NCI-H2107 (cell line): ENCODE data around the gene BBIP1.
"Not testable (repeated sequence)": the region's sequence is repeated elsewhere in the genome, so short reads cannot be mapped to it uniquely, and the experiment has no call there.

Experiments used
- DNase-seq: peaks from one replicate; lab custom pipeline; 2025; lab: John Stamatoyannopoulos, UW

The BBIP1 gene

DNA sequence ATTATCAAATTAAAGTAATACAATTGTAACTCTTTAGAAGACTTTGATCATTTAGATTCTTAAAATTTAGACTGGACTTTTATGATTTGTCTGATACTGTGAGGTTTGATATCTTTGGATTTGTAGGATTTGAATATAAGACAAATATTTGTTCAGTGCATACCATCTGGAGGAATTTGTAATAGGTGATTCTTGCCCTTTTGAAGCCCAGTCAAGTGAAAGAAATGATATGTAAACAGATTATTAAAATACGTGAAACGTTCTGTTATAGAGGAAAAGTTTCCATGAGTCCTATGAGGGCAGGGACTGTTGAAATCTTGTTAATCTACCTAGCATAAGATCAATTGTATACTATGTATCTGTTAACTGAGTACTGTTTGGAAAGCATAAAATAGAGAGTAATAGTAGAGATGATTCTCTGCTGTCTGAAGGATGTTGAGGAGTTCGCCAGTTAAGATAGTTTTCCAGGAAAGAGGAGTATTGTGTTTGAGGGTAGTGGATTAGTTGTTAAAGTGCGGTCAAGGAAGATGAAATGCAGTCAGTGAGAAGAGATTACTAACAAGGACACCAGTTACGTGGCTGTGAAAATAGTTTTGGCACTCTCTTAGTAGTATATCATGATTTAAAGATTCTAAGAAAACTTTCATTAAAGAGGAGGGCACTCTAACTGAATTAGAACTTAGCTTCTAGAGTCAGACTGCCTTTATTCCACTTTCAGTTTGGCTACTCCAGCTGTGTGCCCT is 32.9 kb downstream of the BBIP1 start:
- no peak for DNase-seq

DNA sequence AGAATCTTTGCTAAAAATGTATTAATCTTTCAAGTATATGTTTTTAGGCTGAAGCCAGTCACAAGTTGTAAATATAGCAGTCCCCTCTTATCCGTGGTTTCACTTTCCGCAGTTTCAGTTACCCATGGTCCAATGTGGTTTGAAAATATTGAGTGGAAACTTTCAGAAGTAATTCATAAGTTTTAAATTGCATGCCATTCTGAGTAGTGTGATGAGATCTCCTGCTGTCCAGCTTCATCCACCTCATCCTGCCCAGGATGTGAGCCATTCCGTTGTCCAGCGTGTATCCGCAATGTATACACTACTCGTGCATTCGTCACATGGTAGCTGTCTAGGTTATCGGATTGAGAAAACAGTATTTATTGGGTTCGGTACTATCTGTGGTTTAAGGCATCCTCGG is 35.1 kb downstream of the BBIP1 start:
- DNase-seq, result no peak

DNA sequence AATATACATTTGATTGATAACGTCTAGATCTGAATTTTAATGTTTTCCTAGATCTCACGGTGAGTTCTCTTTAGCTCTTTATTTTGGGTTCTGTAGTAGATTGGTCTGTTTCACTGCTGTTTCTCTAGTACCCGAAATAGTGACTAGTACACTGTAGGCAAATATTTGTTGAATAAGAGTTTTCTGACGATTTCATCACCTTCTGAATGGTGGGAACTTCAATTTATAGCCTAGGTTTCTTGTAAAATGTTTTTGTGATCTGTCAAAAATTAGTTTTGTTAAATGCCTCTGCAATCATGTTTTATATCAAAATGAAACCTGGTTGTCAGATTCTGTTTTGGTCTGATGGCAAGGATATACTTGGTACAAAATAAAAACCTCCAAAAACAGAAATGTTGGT is 37.1 kb downstream of the BBIP1 start:
- no peak for DNase-seq

DNA sequence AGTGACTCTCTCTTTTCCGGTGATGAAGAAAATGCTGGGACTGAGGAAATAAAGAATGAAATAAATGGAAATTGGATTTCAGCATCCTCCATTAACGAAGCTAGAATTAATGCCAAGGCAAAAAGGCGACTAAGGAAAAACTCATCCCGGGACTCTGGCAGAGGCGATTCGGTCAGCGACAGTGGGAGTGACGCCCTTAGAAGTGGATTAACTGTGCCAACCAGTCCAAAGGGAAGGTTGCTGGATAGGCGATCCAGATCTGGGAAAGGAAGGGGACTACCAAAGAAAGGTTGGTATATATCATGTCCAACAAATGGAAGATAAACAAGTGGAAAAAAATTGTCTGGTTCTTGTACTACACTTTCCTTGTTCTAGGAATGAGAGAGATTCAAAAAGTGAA is 37.7 kb downstream of the BBIP1 start:
- DNase-seq, result no peak

DNA sequence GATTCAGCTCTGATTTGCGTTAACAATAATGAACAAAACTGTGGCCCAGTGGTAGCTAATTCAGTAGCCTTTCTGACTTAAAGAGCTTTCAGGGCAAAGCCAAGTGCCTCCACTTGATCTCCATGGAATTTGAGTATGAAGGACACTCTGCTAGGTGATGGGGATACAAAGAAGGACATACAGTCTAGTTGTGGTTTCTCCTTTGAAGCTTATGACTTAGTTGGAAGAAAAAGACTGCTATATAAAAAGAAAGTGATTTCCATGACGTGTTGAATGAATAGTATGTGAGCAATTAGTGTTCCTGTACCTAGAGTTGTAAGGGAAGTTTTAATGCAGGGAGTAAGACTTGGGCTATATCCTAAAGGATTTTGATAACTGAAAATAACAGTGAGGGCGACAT is 39.0 kb downstream of the BBIP1 start:
- DNase-seq, result no peak

DNA sequence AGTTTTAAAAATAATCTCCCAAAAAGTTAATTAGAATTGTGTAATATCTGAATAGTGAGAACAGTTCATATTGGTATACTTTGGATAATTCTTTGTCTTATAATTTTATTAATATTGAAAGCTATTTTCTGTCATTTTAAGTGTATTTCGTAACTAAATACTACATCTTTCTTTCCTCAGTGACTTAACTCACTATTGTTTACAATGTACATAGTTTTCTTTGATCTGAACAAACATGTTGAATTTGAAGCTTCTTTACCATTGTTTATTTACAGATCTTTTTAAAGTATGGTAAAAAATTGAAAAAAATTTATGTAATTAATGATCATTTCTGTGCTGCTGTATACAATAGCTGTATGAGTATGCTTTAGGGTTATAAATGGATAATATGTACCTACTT is 42.2 kb downstream of the BBIP1 start:
- no peak for DNase-seq

DNA sequence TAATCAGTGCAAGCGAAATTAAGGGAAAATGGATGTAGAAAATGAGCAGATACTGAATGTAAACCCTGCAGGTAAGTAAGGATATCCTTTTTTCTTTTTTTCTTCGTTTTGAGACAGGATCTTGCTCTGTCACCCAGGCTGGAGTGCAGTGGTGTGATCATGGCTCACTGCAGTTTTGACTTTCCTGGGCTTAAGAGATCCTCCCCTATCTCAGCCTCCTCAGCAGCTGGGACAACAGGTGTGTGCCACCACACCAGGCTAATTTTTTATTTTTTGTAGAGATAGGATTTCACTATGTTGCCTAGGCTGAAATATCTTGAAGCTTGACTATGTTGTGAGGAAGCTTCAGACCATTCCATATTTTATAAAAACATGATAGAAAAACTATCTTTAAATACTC is 43.0 kb downstream of the BBIP1 start:
- DNase-seq, result no peak

DNA sequence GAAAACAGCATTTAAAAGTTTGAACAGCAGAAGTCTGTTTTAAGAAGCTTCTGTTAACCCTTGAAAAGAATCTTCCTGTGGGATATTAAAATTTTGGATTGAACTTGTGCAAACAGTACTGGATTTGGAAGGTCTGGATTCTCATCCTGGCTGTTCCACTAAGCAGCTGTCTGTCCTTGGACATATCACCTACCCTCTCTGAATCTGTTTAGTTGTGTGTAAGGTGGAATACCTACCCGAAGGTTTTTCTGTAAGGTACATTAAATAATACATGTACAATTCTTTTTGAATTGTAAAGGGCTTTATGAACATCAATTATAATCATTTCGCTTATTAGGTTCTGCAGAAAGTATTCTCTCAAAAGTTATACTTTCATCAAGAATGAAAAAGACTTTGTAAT is 45.0 kb downstream of the BBIP1 start:
- DNase-seq, result no peak

DNA sequence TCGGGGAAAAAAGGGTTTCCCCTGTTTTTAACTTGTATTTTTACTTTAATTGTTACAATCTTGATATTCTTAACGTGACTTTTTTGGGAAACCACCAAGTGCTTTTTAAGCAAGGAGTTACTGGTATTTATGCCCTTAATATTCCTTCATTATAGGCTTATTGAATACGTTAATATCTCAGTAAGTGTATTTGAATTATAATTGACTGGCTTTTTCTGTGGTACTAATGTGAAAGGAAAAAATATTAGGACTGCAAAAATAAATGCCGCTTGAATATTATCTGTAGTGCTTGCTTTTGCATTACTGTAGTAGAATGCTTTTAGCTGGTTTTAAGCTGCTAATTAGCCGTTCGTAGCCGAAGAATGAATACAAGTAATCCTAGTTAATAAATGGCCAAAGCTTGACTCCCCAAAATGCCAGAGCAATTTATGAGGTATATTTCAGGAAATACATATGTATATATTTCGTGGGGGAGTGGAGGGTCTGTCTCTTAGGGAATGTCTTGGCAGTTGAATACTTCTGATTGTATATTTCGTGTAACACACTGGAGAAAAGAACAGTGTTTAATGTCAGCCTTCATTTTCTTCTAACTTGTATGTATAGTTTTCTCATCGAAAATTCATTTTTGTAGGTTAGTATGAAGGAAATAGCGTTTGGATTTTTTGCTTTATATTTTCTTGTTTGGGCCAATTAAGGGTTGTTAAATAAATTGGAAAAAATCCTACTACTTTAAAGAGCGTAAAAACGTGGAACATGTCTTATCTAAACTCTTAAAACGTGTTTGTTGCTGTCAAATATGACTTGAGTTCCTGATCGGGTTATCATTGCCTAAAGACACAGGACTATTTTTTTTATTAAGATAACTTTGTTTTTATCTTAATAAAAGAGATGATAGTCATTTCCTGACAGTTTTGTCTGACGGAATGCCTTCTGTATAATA is 45.7 kb downstream of the BBIP1 start:
- DNase-seq, result no peak

DNA sequence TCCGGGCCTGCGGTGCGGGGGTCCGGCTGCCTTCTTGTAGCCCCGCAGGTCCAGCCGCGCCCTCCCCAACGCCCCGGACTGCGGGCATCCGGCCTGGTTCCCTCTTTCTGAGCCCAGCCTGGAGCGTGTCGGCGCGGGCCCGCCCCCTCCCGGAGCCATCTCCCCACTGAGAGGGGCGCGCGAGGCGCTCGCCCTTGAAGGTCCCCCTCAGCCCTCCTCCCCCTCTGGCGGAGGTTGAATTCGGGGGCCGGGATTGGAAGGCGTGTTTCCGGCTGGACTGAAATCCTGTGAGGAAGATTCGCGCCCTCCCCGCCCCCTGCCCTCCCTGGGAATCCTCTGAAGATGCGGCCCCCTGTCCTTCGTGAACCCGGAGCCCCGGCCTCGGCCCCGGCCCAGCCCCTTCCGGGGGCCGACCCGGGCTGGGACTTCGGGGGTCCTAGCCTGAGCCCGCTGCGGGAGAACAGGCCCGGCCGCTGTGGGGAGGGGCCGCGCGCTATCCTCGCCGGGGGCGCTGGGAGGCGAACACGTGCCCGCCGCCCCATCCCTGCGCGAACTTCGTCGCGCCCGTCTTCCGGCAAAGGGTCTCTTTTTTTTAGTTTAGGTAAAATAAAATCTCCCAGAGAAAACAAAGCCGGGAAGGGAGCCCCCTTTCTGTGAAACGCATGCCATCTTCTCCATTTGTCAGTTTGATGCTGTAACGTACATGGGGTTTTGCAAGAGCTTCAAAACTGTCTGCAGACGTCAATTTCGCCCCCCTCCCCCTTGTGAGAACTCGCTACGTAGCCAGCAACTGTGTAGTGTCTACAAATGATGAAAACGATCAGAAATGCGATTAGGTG is 46.6 kb downstream of the BBIP1 start:
- DNase-seq, result no peak

DNA sequence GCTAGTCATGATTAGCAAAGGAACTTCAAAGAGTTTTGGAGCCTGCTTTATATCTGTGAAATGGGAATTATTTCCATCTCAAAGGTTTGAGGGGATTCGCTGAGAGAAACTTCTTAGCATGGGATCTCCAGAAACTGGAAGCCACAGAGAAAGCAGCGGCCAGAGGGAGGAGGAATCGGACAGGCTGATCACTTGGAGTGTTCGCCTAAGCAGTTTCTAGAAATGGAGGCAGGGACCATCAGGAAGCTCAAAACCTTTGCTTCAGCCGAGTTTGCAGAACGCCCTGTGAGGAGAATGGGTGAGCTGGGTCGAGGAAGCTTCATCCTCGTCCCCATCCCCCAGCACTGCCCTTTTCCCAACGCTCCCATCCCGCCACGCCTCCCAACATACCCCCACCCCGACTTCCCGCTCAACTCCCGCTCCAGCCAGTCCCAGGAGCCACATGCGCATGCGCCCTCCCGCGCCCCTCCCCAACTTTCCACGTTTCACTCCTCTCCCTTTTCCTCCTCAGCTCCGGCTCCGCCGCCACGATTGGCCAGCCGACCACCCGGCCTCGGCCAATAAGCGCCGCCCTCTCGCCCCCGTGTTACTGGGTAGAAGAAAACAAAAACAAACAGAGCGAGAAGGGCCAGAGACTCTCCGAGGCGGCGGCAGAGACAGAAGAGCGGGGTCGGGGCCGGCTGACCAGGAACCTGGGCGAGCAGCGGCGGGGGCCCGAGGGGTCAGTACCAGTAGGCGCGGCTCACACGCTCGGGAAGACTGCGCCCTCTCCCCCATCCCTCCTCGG is 47.5 kb downstream of the BBIP1 start, which contains the start of gene PDCD4:
PDCD4 (plus strand) TSS at position 631 of the 787 bp plus-strand sequence. CDS start 4,100 bp downstream, outside the sequence.
- DNase-seq, result peak; percentile 85

DNA sequence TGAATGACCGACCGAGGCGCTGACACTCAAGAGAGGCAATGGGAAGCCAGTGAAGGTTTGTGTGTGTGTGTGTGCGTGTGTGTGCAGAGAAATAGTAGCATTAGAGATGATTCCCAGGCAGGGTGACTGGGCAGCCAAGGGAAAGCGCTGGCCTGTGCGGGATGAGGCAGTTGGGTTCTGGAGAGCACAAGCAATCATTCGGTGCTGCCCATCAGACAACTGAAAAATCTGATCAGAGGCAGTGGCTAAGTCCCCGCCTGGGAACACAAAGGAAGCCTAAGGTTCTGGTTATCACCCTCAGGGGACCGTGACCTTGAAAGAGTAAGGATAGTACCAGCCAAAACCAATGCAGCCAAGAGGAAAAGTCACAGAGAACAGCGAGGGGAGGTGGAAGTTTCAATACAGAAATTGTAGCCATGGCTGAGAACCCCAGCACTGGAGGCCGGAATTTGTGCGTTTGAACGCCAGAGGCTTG is 48.1 kb downstream of the BBIP1 start:
- DNase-seq, result no peak

DNA sequence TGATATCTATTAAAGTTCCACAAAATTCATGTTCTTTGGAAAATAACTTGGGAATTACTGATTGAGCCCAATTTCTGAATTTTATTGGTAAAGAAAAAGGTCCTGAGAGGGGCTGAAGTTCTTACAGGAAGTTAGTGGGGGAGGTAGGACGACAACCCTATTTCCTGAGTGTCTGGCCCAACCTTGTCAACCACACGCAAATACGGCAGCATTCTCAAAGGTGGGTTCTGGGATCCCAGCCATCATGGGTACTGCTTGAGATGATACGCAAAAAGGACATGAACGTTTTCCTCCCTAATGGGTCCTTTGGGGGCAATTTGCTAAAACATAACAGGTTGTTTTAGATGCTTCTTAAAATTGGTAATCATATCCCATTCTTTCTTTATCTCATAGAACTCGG is 50.0 kb downstream of the BBIP1 start:
- no peak for DNase-seq

DNA sequence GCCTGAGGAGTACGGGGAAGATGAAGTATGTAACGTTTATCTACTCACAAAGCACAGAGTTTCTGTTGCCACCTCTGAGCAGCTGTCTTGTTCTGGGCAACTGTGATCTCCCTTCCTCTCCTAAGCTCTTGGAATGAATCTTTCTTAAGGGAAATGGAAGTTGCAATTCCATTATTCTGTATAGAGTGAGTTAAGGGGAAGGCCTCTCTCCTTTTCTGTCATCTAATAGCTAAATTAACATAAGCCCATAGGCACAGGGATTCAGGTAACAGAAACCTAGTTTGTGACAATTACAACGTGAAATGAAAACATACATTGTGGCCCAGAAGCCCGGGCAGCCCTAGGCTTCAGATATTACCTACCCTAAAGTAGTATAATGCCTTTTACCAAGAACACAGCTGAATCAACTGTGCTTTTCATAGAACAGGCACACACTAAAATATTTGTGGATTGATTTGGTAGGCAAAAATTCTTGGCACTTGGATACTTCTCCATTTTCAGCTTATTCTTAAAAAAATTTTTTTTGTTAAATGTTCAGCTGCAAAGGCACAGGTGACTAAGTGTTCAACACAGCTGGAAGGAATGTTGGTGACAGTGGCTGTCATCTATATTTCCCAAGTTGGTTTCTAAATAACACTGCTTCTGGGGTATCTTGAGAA is 51.0 kb downstream of the BBIP1 start:
- no peak for DNase-seq

DNA sequence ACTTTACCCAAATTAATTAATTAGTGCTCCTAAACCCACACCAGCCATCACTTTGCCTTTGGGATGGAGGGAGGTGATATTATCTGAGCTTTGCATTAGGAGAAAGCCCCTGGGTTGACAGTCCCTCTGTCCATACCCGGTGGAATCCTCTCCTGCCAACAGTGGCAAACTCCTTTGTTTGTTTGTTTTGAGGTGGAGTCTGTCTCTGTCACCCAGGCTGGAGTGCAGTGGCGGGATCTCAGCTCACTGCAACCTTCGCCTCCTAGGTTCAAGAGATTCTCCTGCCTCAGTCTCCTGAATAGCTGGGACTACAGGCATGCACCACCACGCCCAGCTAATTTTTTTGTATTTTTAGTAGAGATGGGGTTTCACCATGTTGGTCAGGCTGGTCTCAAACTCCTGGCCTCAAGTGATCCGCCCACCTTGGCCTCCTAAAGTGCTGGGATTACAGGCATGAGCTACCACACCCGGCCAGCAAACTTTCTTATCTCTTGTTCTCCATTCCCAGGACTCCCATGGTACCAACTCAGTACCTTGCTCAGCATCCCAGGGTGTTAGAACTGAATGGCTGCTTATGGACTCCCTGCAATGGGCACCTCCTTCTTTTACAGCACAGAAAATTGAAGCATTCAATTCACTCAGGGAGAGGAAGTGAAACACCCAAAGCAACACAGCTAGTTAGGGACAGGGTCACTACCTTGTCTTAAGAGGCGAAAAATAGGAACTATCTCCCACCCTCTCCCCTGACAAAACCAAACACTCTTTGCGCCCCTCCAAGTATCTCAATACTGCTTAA is 51.8 kb downstream of the BBIP1 start:
- not testable (repeated sequence) for DNase-seq

DNA sequence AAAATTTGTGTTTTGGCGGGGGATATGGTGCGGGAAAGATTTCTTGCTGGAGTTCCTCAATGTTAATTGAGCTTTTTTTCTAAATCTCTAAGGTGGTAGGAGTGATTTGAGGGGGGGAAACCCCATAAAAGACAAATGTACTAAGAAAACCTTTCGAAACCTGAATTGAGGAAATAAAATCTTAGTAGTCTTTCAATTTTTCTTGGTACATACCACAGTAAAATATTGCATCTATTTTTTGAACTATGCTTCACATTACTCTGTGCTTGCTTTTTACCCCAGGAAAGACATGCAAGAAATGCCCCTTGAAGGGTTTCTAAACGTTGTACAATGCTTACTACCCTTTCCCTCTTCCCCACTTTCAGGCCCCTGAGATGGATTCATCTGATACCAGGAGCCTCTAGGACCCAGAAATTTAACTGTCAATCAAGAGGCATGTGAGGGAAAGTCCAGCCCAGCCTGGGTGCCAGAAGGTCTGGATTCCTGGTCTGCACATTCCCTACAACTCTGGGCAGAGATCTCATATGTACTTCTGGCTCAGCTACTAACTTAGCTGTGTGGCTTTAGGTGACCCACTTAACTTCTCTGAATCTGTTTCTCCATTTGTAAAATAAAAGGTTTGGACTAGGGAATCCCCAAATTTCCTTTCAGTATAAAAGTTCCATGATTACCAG is 53.0 kb downstream of the BBIP1 start:
- DNase-seq, result no peak

DNA sequence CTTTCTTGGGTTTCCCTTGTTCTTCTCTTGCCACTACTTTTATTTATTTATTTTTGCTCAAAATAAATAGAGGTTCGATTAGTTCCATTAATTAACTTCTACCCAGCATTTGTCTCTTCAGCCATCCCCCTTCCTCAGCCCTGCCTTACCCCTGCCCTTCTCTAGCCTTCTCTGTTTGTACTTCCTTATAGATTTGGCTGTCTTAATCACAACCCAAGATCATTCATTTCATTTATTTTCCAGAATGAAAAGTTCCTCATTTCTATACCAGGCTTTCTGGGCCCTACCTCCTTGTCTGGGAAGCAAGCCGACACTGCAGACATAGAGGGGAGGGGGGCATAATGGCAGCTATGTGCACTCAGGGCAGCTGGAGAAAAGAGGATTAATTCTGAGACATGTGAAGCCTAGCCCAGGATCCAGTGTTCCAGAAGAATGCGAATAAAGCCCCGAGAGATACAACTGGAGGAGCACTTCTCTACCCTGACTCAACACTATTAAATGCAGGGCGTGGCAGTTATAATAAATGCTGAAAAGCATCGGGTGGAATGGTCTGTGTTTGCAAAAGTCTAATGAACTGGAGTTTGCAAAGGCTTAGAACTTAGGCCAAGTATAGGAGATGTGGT is 53.7 kb downstream of the BBIP1 start:
- no peak for DNase-seq

DNA sequence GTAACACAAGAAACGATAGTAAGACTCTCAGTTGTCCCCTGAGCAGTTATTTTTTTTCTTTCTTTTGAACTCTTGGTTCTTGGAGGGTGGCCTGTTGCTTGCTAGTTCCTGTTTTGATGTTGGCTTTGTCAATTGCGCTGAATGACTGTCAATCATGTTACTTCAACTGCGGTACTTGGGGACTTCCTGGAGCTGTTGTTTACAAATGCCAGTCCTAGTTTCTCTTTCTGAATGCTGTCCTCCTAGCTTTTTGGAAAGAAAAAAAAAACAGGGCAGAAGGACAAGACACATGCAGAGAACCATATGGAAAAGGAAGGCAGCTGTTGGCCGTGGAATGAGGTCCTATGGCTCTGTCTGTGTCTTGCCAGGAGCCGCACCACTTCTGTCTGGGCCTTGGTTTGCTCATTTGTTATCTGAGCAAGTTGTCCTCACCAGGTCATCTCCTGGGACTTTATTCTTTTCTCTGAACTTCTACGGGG is 54.3 kb downstream of the BBIP1 start:
- DNase-seq, result no peak

DNA sequence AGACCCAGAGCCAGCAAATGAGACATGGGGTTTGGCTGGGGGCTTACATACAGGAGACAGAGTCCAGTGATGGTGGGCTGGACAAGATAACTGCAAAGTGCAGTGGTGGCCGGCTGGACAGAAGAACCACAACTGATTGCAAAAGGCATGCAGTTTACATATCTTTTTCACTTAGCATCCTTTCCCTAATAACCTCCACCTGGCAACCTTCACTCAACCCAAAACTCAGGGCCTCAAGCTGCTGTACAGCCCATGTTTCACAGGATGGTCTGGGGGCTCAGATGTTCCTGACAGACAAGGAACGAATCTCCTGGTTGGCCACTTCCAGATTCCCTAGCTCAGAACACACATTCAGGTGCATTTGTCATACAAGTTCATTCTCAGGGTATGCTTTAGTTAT is 55.0 kb downstream of the BBIP1 start:
- DNase-seq, result no peak
